Pancreas (tissue), 10 donors: ENCODE measurements around the gene DHH. TPM values are rescaled to one million over a fixed set of nuclear protein-coding genes. Genes with fewer than 3 reads are reported as not detected.
A peak's percentile ranks its signal among the peaks of the same experiment; 100 is the strongest.

Experiments
- ATAC-seq, 4 donors: fragments of 200-7000 bp; cut with Tn5 transposase; one replicate each; pipeline versions ENCODE4 v1.8.0 to v1.9.1; 2020; ENCODE audit warnings: mild to moderate bottlenecking in 4 of 4, moderate library complexity in 4 of 4
- DNase-seq, 6 donors: peaks; one replicate each; pipeline ENCODE4 v3.0.0-alpha.2; 2020
- FAIRE-seq: peaks from 2 replicates; lab custom pipeline; 2012; peaks lifted over from hg19 to GRCh38; lab: Jason Lieb, UNC
- H3K27ac ChIP-seq, 4 donors: fragments of 200-600 bp; sonication (generic); 1 replicate in 3 of 4; 2 replicates in 1 of 4; pipeline versions ENCODE4 v1.5.0 to v1.8.0; 2020
- H3K27me3 ChIP-seq, 4 donors: fragments of 200-600 bp; one replicate each; pipeline ENCODE4 v1.8.0; 2021
- H3K36me3 ChIP-seq, 3 donors: fragments of 200-600 bp; sonication (generic) in 1 of 3; one replicate each; pipeline versions ENCODE4 v1.5.0 to v1.8.0; 2020 to 2021
- H3K4me1 ChIP-seq, 3 donors: fragments of 200-600 bp; one replicate each; pipeline ENCODE4 v1.8.0; 2021
- H3K4me3 ChIP-seq, 4 donors: fragments of 200-600 bp; sonication (generic) in 2 of 4; one replicate each; pipeline versions ENCODE4 v1.5.0 to v1.8.0; 2020 to 2021
- H3K9me3 ChIP-seq, 4 donors: fragments of 200-600 bp; one replicate each; pipeline ENCODE4 v1.8.0; 2021
- CTCF ChIP-seq, 4 donors: fragments of 200-600 bp; sonication (generic) in 3 of 4; IDR thresholded peaks; one replicate each; pipeline versions ENCODE4 v1.5.0 to v1.8.0; 2021; ENCODE audit warnings: antibody characterized with exemption in 4 of 4
- WGBS, 2 donors: extraction: QIAGEN DNeasy Blood & Tissue Kit; methylation state at CpG; one replicate each; pipeline ENCODE4 v1.1.7; 2013; 5-methylcytosine and 5-hydroxymethylcytosine counted together
- intact Hi-C, 3 donors: fragments of 100-400 bp; cut with DNase I; formaldehyde crosslinking; loops; one replicate each; pipeline versions ENCODE4 v1.11.1 to v1.14.2; 2022
- polyA plus RNA-seq, 2 donors: library from polyadenylated mRNA; stranded (reverse); fragments of 200-250 nt; gene quantifications; one replicate each; pipeline ENCODE4 v1.2.3, GENCODE V29; 2013
- total RNA-seq, 6 donors: library from RNA; stranded (reverse); fragmentation: NEBNext Ultra II Directional in 4 of 6; extraction: Animal tissue kit (Norgen Biotek cat#: 25700) in 4 of 6; gene quantifications; one replicate each; pipeline versions ENCODE4 v1.2.1 to v1.2.4, GENCODE V29; 2021 to 2023
- donor health status: healthy with polysubstance abuse.
- donor health status: DM: no; HTN: no; CAD: no; lungs with moderate emphysema.
- donor health status: DM: no; HTN: no; CAD: no.
- donor health status: control.
- donor health status: control.
- donor health status: Bipolar disorder and iron deficiency.
- donor health status: DM: yes; HTN: yes; CAD: no.
- donor health status: DM: no; HTN: no; CAD: no.
- donor health status: DM: no; HTN: no; CAD: no.
- donor health status: DM: yes; HTN: yes; CAD: no.

Gene DHH
- total and polyA plus RNA-seq, 8 donors, result 0.03 to 0.53 (median 0.14) TPM; not detected in 1

- Histone ChIP-seq H3K4me3 (no peak overlapping the region), H3K4me1 (peaks cover 0 to 24% (median 19%) of the 10 kb centered on the region in 3 donors), H3K9me3 (no peaks in the 10 kb centered on the region), H3K27me3 (no peaks in the 10 kb centered on the region), H3K36me3 (peaks cover 4 to 11% (median 9%) of the 10 kb centered on the region in 3 donors), H3K27ac (no peak overlapping the region)
- no peak for DNase-seq
- WGBS, 2 donors, result 89% methylated on average over 10 of the region's 10 CpGs
- no peak for TF ChIP-seq CTCF (IDR thresholded peaks at IDR 0.05)
- intact Hi-C loops, result no loop called here
- ATAC-seq, result no peak
- FAIRE-seq, result no peak
Measured at GRCh38 chr12:49133590-49133989, 39.0 kb upstream of the DHH start.

- WGBS, 2 donors, result 60 to 63% methylated on average over 5 of the region's 5 CpGs
- FAIRE-seq (no peak), DNase-seq (no peak), ATAC-seq (no peak)
- H3K4me1 ChIP-seq, result peaks cover 0 to 24% (median 19%) of the 10 kb centered on the region in 3 donors
- no peak for TF ChIP-seq CTCF (IDR thresholded peaks at IDR 0.05)
- H3K27ac ChIP-seq, result no peak overlapping the region
- H3K9me3 ChIP-seq, result no peaks in the 10 kb centered on the region
- intact Hi-C loops, result no loop called here
- H3K27me3 ChIP-seq, result no peaks in the 10 kb centered on the region
- no peak overlapping the region for H3K4me3 ChIP-seq
- H3K36me3 ChIP-seq, result peaks cover 4 to 11% (median 9%) of the 10 kb centered on the region in 3 donors
Measured at GRCh38 chr12:49133014-49133413, 38.4 kb upstream of the DHH start.

GRCh38 chr12:49131894-49132461, 37.4 kb upstream of the DHH start:
- Histone ChIP-seq H3K27ac (peak overlapping the region; percentile 96 to 99 (median 98)), H3K36me3 (peaks cover 4 to 11% (median 9%) of the 10 kb centered on the region in 3 donors), H3K4me1 (peaks cover 0 to 24% (median 19%) of the 10 kb centered on the region in 3 donors), H3K9me3 (no peaks in the 10 kb centered on the region), H3K27me3 (no peaks in the 10 kb centered on the region), H3K4me3 (peak overlapping the region; percentile 20 to 99 (median 86))
- FAIRE-seq (no peak), ATAC-seq (no peak), DNase-seq (no peak)
- WGBS, 2 donors, result 27 to 29% methylated on average over 9 of the region's 9 CpGs
- intact Hi-C loops, result no loop called here
- no peak for TF ChIP-seq CTCF (IDR thresholded peaks at IDR 0.05)

GRCh38 chr12:49131051-49131893, 36.7 kb upstream of the DHH start, which contains the start of gene TUBA1B:
TSS of gene TUBA1B (minus strand) at chr12:49131395. CDS start at chr12:49131300, 95 bp downstream.
- ATAC-seq (peak; percentile 89 to 95 (median 90)), FAIRE-seq (no peak), DNase-seq (peak; percentile 83 to 97 (median 92))
- intact Hi-C loops, result no loop called here
- H3K4me1 ChIP-seq, result peaks cover 0 to 24% (median 19%) of the 10 kb centered on the region in 3 donors
- peak within 1 kb of the TSS; percentile 96 to 99 (median 98) for H3K27ac ChIP-seq
- no peaks in the 10 kb centered on the region for H3K9me3 ChIP-seq
- peaks cover 4 to 11% (median 9%) of the 10 kb centered on the region in 3 donors for H3K36me3 ChIP-seq
- peak within 1 kb of the TSS; percentile 84 to 99 (median 94) for H3K4me3 ChIP-seq
- 1% methylated on average over 69 to 79 of the region's 79 CpGs for WGBS, 2 donors
- no peak for TF ChIP-seq CTCF (IDR thresholded peaks at IDR 0.05)
- H3K27me3 ChIP-seq, result no peaks in the 10 kb centered on the region
